Measurements from ENCODE around the gene ROCK2. TPM values are rescaled to one million over a fixed set of nuclear protein-coding genes. Genes with fewer than 3 reads are reported as not detected.

The ROCK2 gene
- total RNA-seq, 4 donors from 2014 or later: 18.0 to 34.8 (median 23.2) TPM

DNA sequence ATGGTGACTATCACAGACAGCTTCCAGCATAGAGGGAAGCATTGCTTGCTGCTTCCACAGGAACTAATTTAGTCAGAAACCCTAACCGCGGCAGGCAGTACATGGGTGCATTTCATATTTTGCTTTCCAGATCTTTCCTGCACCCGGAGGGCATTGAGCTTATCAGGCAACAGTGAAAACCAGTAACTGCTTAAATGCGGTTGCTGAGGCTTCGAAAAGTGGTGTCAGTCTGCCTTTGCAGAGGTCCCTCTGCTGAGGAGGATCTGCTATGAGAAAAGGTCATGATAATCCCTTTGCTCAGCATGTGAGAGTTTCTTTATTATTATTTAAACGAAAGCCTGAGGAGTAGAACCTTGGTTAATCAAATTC, 44.6 kb upstream of the ROCK2 start:
- 79 to 81% methylated on average over 6 of the region's 6 CpGs for WGBS, 2 donors
- TF ChIP-seq, protein P1, sequence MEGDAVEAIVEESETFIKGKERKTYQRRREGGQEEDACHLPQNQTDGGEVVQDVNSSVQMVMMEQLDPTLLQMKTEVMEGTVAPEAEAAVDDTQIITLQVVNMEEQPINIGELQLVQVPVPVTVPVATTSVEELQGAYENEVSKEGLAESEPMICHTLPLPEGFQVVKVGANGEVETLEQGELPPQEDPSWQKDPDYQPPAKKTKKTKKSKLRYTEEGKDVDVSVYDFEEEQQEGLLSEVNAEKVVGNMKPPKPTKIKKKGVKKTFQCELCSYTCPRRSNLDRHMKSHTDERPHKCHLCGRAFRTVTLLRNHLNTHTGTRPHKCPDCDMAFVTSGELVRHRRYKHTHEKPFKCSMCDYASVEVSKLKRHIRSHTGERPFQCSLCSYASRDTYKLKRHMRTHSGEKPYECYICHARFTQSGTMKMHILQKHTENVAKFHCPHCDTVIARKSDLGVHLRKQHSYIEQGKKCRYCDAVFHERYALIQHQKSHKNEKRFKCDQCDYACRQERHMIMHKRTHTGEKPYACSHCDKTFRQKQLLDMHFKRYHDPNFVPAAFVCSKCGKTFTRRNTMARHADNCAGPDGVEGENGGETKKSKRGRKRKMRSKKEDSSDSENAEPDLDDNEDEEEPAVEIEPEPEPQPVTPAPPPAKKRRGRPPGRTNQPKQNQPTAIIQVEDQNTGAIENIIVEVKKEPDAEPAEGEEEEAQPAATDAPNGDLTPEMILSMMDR (IDR thresholded peaks at IDR 0.05): no peak
- TF ChIP-seq POLR2A (IDR thresholded peaks at IDR 0.05): no peak
- DNase-seq (ENCODE audit: low spot score in 2 of 2): peak in 1 of 2 donors; percentile 48
- intact Hi-C loops (cut with DNase I; ENCODE audit: low total_unique reads): no loop called here
- H3K4me3 ChIP-seq (ENCODE audit: low read depth, poor library complexity, severe bottlenecking): no peak overlapping the region

GRCh38 chr2:11388262-11389051, 44.0 kb upstream of the ROCK2 start:
- no peak overlapping the region for H3K4me3 ChIP-seq (ENCODE audit: low read depth, poor library complexity, severe bottlenecking)
- peak in 1 of 2 donors; percentile 69 for DNase-seq (ENCODE audit: low spot score in 2 of 2)
- intact Hi-C loops (cut with DNase I; ENCODE audit: low total_unique reads): no loop called here
- TF ChIP-seq POLR2A (IDR thresholded peaks at IDR 0.05): no peak
- TF ChIP-seq, protein P1 (IDR thresholded peaks at IDR 0.05): no peak
- WGBS, 2 donors: 73 to 75% methylated on average over 8 of the region's 8 CpGs

DNA sequence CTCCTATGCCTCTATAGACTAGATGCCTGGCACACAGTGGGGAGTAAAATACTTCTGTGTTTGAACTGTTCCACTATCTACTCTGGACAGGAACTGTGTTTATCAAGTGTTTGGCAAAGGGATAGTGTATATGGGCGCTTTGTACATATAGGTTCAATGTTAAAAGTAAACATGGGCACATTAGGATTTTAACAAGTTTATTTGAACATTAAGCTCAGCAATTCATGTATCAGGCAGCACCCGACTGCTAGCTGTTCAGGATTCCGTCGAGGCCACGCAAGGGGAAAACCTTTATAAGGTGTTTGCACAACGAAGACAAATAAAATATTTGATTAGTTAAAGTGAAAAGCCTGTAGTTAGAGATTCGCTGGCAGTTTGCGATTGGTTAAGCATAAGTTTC, 43.4 kb upstream of the ROCK2 start:
- intact Hi-C loops (cut with DNase I; ENCODE audit: low total_unique reads): no loop called here
- 92 to 95% methylated on average over 8 of the region's 8 CpGs for WGBS, 2 donors
- DNase-seq (ENCODE audit: low spot score in 2 of 2): no peak
- H3K4me3 ChIP-seq (ENCODE audit: low read depth, poor library complexity, severe bottlenecking): no peak overlapping the region
- TF ChIP-seq, protein P1 (IDR thresholded peaks at IDR 0.05): no peak
- TF ChIP-seq POLR2A (IDR thresholded peaks at IDR 0.05): no peak

DNA sequence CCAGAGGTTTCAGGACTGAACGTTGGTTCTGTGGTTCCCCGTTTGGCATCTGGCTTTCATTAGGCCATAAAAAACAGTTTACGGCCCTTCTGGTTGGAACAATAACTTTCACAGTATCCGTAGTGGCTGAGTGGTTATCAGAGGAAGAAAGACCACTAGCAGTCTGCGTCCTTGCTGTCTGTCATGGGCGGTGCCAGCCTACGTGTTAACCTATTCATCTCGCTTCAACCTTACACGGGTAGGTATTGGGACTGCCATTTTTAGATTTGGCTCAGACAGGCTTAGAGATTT, 42.6 kb upstream of the ROCK2 start:
- 49 to 58% methylated on average over 9 of the region's 9 CpGs for WGBS, 2 donors
- no peak overlapping the region for H3K4me3 ChIP-seq (ENCODE audit: low read depth, poor library complexity, severe bottlenecking)
- DNase-seq (ENCODE audit: low spot score in 2 of 2): no peak
- intact Hi-C loops (cut with DNase I; ENCODE audit: low total_unique reads): no loop called here
- TF ChIP-seq POLR2A (IDR thresholded peaks at IDR 0.05): no peak
- TF ChIP-seq, protein P1 (IDR thresholded peaks at IDR 0.05): no peak

- TF ChIP-seq, protein P1 (IDR thresholded peaks at IDR 0.05): no peak
- TF ChIP-seq POLR2A (IDR thresholded peaks at IDR 0.05): no peak
- intact Hi-C loops (cut with DNase I; ENCODE audit: low total_unique reads): no loop called here
- 55 to 78% methylated on average over 3 of the region's 3 CpGs for WGBS, 2 donors
- DNase-seq (ENCODE audit: low spot score in 2 of 2): no peak
- H3K4me3 ChIP-seq (ENCODE audit: low read depth, poor library complexity, severe bottlenecking): no peak overlapping the region
Measured at GRCh38 chr2:11385847-11386246, 41.4 kb upstream of the ROCK2 start.

GRCh38 chr2:11385216-11385615, 40.8 kb upstream of the ROCK2 start:
- intact Hi-C loops (cut with DNase I; ENCODE audit: low total_unique reads): no loop called here
- TF ChIP-seq POLR2A (IDR thresholded peaks at IDR 0.05): no peak
- 82 to 91% methylated on average over 2 of the region's 2 CpGs for WGBS, 2 donors

More at GRCh38 chr2:11385216-11385615, 40.8 kb upstream of the ROCK2 start:
- H3K4me3 ChIP-seq (ENCODE audit: low read depth, poor library complexity, severe bottlenecking): no peak overlapping the region
- DNase-seq (ENCODE audit: low spot score in 2 of 2): no peak
